ENCODE measurements around the gene SLC38A2. TPM values are rescaled to one million over a fixed set of nuclear protein-coding genes. Genes with fewer than 3 reads are reported as not detected.

SLC38A2 gene
- total RNA-seq, 1 experiment from 2014 or later, result 424 TPM

- DNase-seq (ENCODE audit: low read depth), result no peak
Measured at GRCh38 chr12:46395388-46395787, 22.8 kb upstream of the SLC38A2 start.

- no peak for DNase-seq (ENCODE audit: low read depth)
Measured at GRCh38 chr12:46391630-46392029, 19.1 kb upstream of the SLC38A2 start.

- DNase-seq (ENCODE audit: low read depth), result no peak
Measured at GRCh38 chr12:46390881-46391280, 18.3 kb upstream of the SLC38A2 start.

DNA sequence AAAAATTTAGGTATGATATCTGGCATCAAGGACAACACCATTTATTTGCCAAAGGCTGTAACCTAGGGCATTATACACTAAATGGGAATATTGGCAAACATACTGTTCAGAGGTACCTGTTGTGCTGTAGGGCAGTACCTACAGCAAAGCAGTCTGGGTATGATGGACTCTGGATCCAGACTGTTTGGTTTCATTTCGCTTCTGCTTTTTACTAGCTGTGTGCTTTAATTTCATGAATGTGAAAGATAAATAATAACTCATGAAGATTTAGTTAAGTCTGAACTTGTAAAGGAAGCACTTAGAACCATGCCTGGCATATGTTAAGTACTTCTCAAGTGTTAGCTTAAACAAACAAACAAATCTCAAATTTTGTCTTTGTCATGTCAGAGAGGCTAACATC lies 17.7 kb upstream of the SLC38A2 start:
- DNase-seq (ENCODE audit: low read depth), result no peak

DNA sequence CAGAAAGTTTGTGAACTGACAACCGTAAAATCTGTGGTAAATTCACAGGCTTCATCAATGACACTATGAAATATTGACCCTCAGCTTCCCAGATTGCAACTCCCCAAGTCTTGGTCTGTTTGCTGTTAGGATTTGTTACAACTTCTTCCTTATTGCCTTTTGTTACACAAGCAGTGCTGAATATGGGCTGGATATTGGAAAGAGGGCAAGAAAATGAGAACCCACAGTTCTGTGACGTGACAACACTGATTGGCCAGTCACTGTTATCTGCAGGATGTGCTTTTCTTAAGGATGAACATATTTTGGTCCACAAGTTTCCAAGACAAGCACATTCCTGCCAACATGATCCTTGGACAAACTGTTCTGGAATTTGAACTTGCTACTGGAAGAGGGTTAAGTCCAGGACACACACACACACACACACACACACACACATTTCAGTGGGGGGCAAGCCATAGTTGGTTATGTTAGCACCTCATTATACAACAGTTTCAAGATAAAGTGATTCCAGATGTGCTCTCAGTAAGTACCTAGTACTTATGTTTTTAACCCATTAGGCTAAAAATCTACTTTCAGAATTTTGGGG lies 16.6 kb upstream of the SLC38A2 start:
- peak; percentile 87 for DNase-seq (ENCODE audit: low read depth)

GRCh38 chr12:46388427-46389021 lies 16.0 kb upstream of the SLC38A2 start:
- DNase-seq (ENCODE audit: low read depth), result peak; percentile 66

DNA sequence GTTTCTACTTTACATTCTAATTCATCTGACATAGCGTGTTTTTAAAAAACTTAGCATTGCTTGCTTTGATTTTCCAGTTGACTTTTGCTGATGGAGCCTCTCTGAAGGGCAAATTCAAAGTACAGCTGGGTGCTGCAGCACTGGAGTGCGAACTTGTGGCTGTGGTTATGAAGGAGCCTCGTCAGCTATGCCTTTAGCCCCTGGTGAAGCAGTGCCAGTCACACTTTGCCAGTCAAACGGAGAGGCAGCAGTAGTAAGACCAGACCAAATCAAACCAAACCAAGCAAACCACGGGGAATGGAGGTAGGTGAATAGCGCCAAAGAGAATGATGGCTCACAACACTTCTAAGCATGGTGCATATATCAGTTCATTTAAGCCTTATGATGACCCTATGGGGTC lies 15.1 kb upstream of the SLC38A2 start:
- peak; percentile 57 for DNase-seq (ENCODE audit: low read depth)

- peak; percentile 84 for DNase-seq (ENCODE audit: low read depth)
Measured at GRCh38 chr12:46386877-46387629, 14.5 kb upstream of the SLC38A2 start.

DNA sequence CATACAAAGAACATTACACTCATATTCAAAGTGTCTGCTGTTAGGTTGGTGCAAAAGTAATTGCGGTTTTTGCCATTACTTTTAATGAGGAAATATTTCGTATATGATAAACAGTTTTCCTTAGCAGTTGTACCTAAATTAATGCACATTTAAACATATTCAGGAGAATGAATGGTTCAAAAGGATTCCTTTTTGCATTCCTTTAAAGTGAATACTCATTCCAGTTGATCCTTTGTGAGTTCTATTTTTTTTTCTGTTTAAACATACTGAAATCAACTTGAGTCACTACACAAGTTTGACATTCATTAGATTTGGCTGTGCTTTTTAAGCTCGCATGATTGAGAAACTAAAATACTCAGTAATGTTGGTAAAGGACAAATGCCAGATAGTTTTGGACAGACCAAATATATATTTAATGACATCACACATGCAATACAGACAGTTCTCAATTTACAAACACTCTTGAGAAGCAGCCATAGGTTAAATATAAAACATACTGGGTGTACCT lies 13.8 kb upstream of the SLC38A2 start:
- peak; percentile 83 for DNase-seq (ENCODE audit: low read depth)

DNA sequence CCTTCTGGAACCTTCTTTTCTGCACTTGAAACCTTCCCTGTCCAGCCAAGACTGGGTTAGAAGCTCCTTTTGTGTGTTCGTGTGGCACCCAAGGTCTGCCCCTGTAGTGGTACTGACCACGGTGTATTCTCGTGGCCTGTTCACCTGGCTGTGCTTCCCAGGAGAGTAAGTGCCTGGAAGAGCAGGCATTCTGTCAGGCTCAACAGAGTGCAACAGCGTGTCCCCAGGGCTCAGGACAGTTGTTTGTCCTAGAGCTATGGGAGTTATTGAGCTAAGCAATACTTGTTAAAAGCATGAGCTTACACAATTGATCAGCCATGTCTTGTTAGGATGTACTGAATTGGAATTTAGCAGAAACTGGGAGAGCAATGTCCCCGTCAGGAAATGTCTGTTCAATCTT lies 12.9 kb upstream of the SLC38A2 start:
- no peak for DNase-seq (ENCODE audit: low read depth)

DNA sequence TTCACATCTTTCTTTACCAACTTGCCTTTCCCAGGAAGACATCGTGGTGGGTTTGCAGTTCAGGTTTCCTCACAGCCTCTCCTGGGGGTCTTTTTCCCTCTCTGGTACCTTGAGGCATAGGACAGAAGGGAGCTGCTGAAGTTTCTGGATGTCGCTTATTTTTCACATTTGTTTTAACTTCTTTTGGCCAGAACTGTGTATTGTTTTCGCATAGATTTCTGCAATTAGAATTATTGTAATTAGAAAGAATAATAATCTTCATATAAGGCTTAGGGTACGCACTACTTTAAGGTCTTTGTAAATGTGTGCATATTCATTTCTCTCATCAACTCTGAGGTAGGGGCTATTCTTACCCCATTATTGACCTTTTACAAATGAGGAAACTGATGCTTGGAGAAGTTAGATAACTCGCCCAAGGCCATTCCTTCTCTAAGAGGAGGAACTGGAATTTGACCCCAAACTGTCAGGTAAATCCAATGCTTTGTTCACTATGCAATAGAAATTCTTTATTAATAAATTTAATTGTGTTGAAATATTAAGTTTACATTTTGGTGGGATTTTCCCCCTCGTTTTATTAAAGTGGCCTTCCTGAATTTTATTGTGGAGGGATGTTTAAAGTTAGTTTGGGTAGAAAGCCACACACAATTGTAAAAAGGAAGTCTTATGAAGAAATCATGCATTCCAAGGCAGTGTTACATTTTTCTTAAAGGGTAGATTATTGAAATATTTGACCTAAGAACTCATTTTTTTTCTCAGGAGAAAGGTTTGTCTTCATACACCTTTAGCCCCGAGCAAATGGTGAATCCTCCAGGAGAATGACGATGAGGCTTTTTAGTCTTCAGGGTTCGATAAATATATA lies 12.1 kb upstream of the SLC38A2 start:
- DNase-seq (ENCODE audit: low read depth), result no peak

- DNase-seq (ENCODE audit: low read depth), result peak; percentile 89
Measured at GRCh38 chr12:46383654-46384450, 11.3 kb upstream of the SLC38A2 start.

GRCh38 chr12:46382964-46383653 lies 10.5 kb upstream of the SLC38A2 start:
- DNase-seq (ENCODE audit: low read depth), result peak; percentile 98

GRCh38 chr12:46382408-46382963 lies 9.9 kb upstream of the SLC38A2 start:
- no peak for DNase-seq (ENCODE audit: low read depth)

DNA sequence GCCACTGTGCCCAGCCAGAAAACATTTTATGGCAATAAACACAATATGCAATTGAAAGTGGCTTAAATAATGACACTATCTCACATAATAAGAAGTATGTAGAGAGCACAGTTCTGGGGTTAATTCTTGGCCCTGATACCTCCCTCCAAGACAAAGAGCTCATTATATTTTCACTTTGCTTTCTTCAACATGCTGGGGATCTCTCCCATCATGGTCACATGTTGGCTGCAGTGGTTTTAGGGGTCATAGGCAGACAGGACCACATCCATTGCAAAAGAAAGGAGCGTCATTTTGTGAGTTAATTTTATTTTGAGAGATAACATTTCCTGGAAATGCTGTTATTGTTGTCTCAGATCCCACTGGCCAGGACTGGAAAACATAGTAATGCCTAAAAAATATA lies 8.3 kb upstream of the SLC38A2 start:
- no peak for DNase-seq (ENCODE audit: low read depth)

- DNase-seq (ENCODE audit: low read depth), result no peak
Measured at GRCh38 chr12:46380022-46380796, 7.6 kb upstream of the SLC38A2 start.

GRCh38 chr12:46379352-46379751 lies 6.8 kb upstream of the SLC38A2 start:
- DNase-seq (ENCODE audit: low read depth), result no peak

GRCh38 chr12:46378530-46378929 lies 6.0 kb upstream of the SLC38A2 start:
- DNase-seq (ENCODE audit: low read depth), result no peak

DNA sequence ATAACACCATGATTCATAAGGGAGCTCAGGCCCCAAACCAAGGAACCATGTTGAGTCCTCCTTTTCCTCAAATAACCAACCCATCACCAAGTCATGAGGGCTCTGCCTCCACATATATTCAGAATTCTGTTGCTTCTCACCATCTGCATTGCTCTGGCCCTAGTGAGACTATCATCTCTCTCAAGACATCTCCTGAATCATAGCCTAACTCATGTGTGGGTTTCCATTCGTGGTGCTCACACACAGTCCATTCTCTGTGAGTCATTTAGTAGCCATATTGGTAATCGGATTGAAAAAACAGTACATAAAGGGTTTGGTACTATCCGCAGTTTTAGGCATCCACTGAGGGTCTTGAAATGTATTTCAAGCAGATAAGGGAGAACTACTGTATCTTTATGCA lies 5.1 kb upstream of the SLC38A2 start:
- DNase-seq (ENCODE audit: low read depth), result peak; percentile 44

Measured in Daoy (cell line).